Activated naive CD4-positive, alpha-beta T cell treated with anti-CD3 and anti-CD28 coated beads, Interleukin-2, amount 10 ng/mL, durations not matched to agents 7 days and 5 days (primary cell): Measurements from ENCODE around the gene SEC23IP.

ENCODE experiments used
- CTCF ChIA-PET: fragments of 350-600 bp; sonication (Branson Sonifier 250); formaldehyde crosslinking; loops from one replicate; lab custom pipeline; 2021; ENCODE audit warnings: antibody characterized with exemption; lab: Charles Lee
- DNase-seq: peaks from one replicate; pipeline ENCODE4 v3.0.0-alpha.2; 2020
- H3K27ac Mint-ChIP-seq: one replicate; pipeline ENCODE4 v1.8.0; 2021; ENCODE audit warnings: mild to moderate bottlenecking, moderate library complexity, mixed read lengths
- H3K27me3 Mint-ChIP-seq: one replicate; pipeline ENCODE4 v1.8.0; 2021; ENCODE audit warnings: mild to moderate bottlenecking, mixed read lengths
- H3K36me3 Mint-ChIP-seq: one replicate; pipeline ENCODE4 v1.8.0; 2021; ENCODE audit warnings: mixed read lengths
- H3K4me1 Mint-ChIP-seq: one replicate; pipeline ENCODE4 v1.8.0; 2021; ENCODE audit warnings: mixed read lengths
- H3K4me3 Mint-ChIP-seq: one replicate; pipeline ENCODE4 v1.8.0; 2021; ENCODE audit warnings: mild to moderate bottlenecking, moderate library complexity, mixed read lengths
- H3K9me3 Mint-ChIP-seq: one replicate; pipeline ENCODE4 v1.8.0; 2021; ENCODE audit warnings: mixed read lengths

SEC23IP gene

GRCh38 chr10:119932631-119933030 is 40.1 kb downstream of the SEC23IP start:
- H3K4me1 Mint-ChIP-seq: peaks cover 5% of the 10 kb centered on the region
- no peak overlapping the region for H3K27ac Mint-ChIP-seq
- no peaks in the 10 kb centered on the region for H3K27me3 Mint-ChIP-seq
- no peaks in the 10 kb centered on the region for H3K9me3 Mint-ChIP-seq
- DNase-seq: no peak
- CTCF ChIA-PET: interaction anchor here (1.0 to 1.2 kb wide), 2 partner anchors 181 to 404 kb away, joined by 3 read pairs; no protein-coding TSS in a partner anchor
- H3K36me3 Mint-ChIP-seq: peaks cover 44% of the 10 kb centered on the region
- no peak overlapping the region for H3K4me3 Mint-ChIP-seq

GRCh38 chr10:119933179-119933578 is 40.6 kb downstream of the SEC23IP start:
- Mint-ChIP-seq H3K36me3 (peaks cover 45% of the 10 kb centered on the region), H3K9me3 (no peaks in the 10 kb centered on the region), H3K27me3 (no peaks in the 10 kb centered on the region), H3K4me1 (peaks cover 5% of the 10 kb centered on the region), H3K4me3 (no peak overlapping the region), H3K27ac (no peak overlapping the region)
- DNase-seq: no peak
- CTCF ChIA-PET: interaction anchor here (1.0 kb wide), 1 partner anchor 182 kb away, joined by 3 read pairs; no protein-coding TSS in a partner anchor

GRCh38 chr10:119940487-119940886 is 48.0 kb downstream of the SEC23IP start:
- H3K27ac Mint-ChIP-seq: no peak overlapping the region
- CTCF ChIA-PET: no interaction called here
- peaks cover 2% of the 10 kb centered on the region for H3K4me1 Mint-ChIP-seq
- H3K9me3 Mint-ChIP-seq: no peaks in the 10 kb centered on the region
- no peaks in the 10 kb centered on the region for H3K27me3 Mint-ChIP-seq
- H3K4me3 Mint-ChIP-seq: no peak overlapping the region
- H3K36me3 Mint-ChIP-seq: peaks cover 25% of the 10 kb centered on the region
- DNase-seq: no peak

- CTCF ChIA-PET: no interaction called here
- Mint-ChIP-seq H3K9me3 (no peaks in the 10 kb centered on the region), H3K36me3 (peaks cover 22% of the 10 kb centered on the region)
These were observed 50.4 kb downstream of the SEC23IP start for GRCh38 chr10:119942973-119943372.

GRCh38 chr10:119945805-119946204 is 53.3 kb downstream of the SEC23IP start:
- no peak overlapping the region for H3K4me3 Mint-ChIP-seq
- H3K27ac Mint-ChIP-seq: no peak overlapping the region
- CTCF ChIA-PET: no interaction called here
- H3K27me3 Mint-ChIP-seq: no peaks in the 10 kb centered on the region
- no peak for DNase-seq
- no peaks in the 10 kb centered on the region for H3K4me1 Mint-ChIP-seq
- no peaks in the 10 kb centered on the region for H3K9me3 Mint-ChIP-seq
- peaks cover 15% of the 10 kb centered on the region for H3K36me3 Mint-ChIP-seq

More at GRCh38 chr10:119942973-119943372, 50.4 kb downstream of the SEC23IP start:
- Mint-ChIP-seq H3K4me3 (no peak overlapping the region), H3K27ac (no peak overlapping the region), H3K27me3 (no peaks in the 10 kb centered on the region), H3K4me1 (peaks cover 2% of the 10 kb centered on the region)
- DNase-seq: no peak

- Mint-ChIP-seq H3K27ac (no peak overlapping the region), H3K4me3 (no peak overlapping the region), H3K4me1 (no peaks in the 10 kb centered on the region), H3K9me3 (no peaks in the 10 kb centered on the region), H3K36me3 (peaks cover 12% of the 10 kb centered on the region), H3K27me3 (no peaks in the 10 kb centered on the region)
- DNase-seq: no peak
- CTCF ChIA-PET: interaction anchor here (0.6 kb wide), 1 partner anchor 392 kb away, joined by 4 read pairs; no protein-coding TSS in a partner anchor
These were observed 54.8 kb downstream of the SEC23IP start for GRCh38 chr10:119947300-119947699.

GRCh38 chr10:119957451-119957850 is 64.9 kb downstream of the SEC23IP start:
- no peaks in the 10 kb centered on the region for H3K4me1 Mint-ChIP-seq
- CTCF ChIA-PET: no interaction called here
- no peak for DNase-seq
- no peaks in the 10 kb centered on the region for H3K9me3 Mint-ChIP-seq
- H3K36me3 Mint-ChIP-seq: no peaks in the 10 kb centered on the region
- no peak overlapping the region for H3K27ac Mint-ChIP-seq
- no peak overlapping the region for H3K4me3 Mint-ChIP-seq
- H3K27me3 Mint-ChIP-seq: peaks cover 6% of the 10 kb centered on the region

- CTCF ChIA-PET: interaction anchor here (0.6 kb wide), 1 partner anchor 118 kb away, joined by 3 read pairs; no protein-coding TSS in a partner anchor
- DNase-seq: no peak
- Mint-ChIP-seq H3K9me3 (peaks cover 10% of the 10 kb centered on the region), H3K4me3 (no peak overlapping the region), H3K36me3 (no peaks in the 10 kb centered on the region), H3K27ac (no peak overlapping the region), H3K27me3 (peaks cover 13% of the 10 kb centered on the region), H3K4me1 (no peaks in the 10 kb centered on the region)
These were observed 70.3 kb downstream of the SEC23IP start for GRCh38 chr10:119962837-119963236.

- CTCF ChIA-PET: no interaction called here
- no peaks in the 10 kb centered on the region for H3K36me3 Mint-ChIP-seq
- H3K4me3 Mint-ChIP-seq: no peak overlapping the region
- H3K4me1 Mint-ChIP-seq: no peaks in the 10 kb centered on the region
- peaks cover 10% of the 10 kb centered on the region for H3K9me3 Mint-ChIP-seq
- DNase-seq: no peak
- peaks cover 12% of the 10 kb centered on the region for H3K27me3 Mint-ChIP-seq
- H3K27ac Mint-ChIP-seq: no peak overlapping the region
These were observed 74.5 kb downstream of the SEC23IP start for GRCh38 chr10:119967066-119967465.

- no peak overlapping the region for H3K4me3 Mint-ChIP-seq
- H3K4me1 Mint-ChIP-seq: no peaks in the 10 kb centered on the region
- H3K27me3 Mint-ChIP-seq: peaks cover 16% of the 10 kb centered on the region
- no peak for DNase-seq
- CTCF ChIA-PET: no interaction called here
- no peaks in the 10 kb centered on the region for H3K36me3 Mint-ChIP-seq
- no peak overlapping the region for H3K27ac Mint-ChIP-seq
- peaks cover 10% of the 10 kb centered on the region for H3K9me3 Mint-ChIP-seq
These were observed 77.1 kb downstream of the SEC23IP start for GRCh38 chr10:119969609-119970008.

GRCh38 chr10:119970107-119970506 is 77.6 kb downstream of the SEC23IP start:
- Mint-ChIP-seq H3K4me3 (no peak overlapping the region), H3K4me1 (no peaks in the 10 kb centered on the region), H3K9me3 (peaks cover 10% of the 10 kb centered on the region), H3K27me3 (peaks cover 16% of the 10 kb centered on the region), H3K36me3 (no peaks in the 10 kb centered on the region), H3K27ac (no peak overlapping the region)
- CTCF ChIA-PET: no interaction called here
- no peak for DNase-seq

- Mint-ChIP-seq H3K36me3 (no peaks in the 10 kb centered on the region), H3K9me3 (peaks cover 10% of the 10 kb centered on the region), H3K27ac (no peak overlapping the region), H3K27me3 (peaks cover 16% of the 10 kb centered on the region), H3K4me1 (no peaks in the 10 kb centered on the region), H3K4me3 (no peak overlapping the region)
- CTCF ChIA-PET: no interaction called here
- no peak for DNase-seq
These were observed 78.4 kb downstream of the SEC23IP start for GRCh38 chr10:119970963-119971362.

GRCh38 chr10:119973281-119973680 is 80.8 kb downstream of the SEC23IP start:
- Mint-ChIP-seq H3K4me1 (no peaks in the 10 kb centered on the region), H3K9me3 (no peaks in the 10 kb centered on the region), H3K27me3 (peaks cover 14% of the 10 kb centered on the region), H3K4me3 (no peak overlapping the region), H3K36me3 (no peaks in the 10 kb centered on the region), H3K27ac (no peak overlapping the region)
- no peak for DNase-seq
- CTCF ChIA-PET: no interaction called here

- CTCF ChIA-PET: no interaction called here
- peaks cover 10% of the 10 kb centered on the region for H3K27me3 Mint-ChIP-seq
- no peak overlapping the region for H3K27ac Mint-ChIP-seq
- DNase-seq: no peak
- H3K4me3 Mint-ChIP-seq: no peak overlapping the region
- no peaks in the 10 kb centered on the region for H3K36me3 Mint-ChIP-seq
- H3K9me3 Mint-ChIP-seq: no peaks in the 10 kb centered on the region
- H3K4me1 Mint-ChIP-seq: no peaks in the 10 kb centered on the region
These were observed 83.9 kb downstream of the SEC23IP start for GRCh38 chr10:119976421-119976820.

- Mint-ChIP-seq H3K4me3 (no peak overlapping the region), H3K4me1 (no peaks in the 10 kb centered on the region), H3K36me3 (no peaks in the 10 kb centered on the region), H3K27me3 (peaks cover 6% of the 10 kb centered on the region), H3K9me3 (no peaks in the 10 kb centered on the region), H3K27ac (no peak overlapping the region)
- CTCF ChIA-PET: no interaction called here
- DNase-seq: no peak
These were observed 88.6 kb downstream of the SEC23IP start for GRCh38 chr10:119980956-119981750.
